T47D (cell line): ENCODE measurements around the gene MRPL17.

ENCODE experiments used
- DNase-seq, 2 experiments: peaks; one replicate each; pipeline versions ENCODE4 v3.0.0 to v3.0.0-alpha.2; 2011 to 2012; ENCODE audit warnings: low read depth in 1 of 2, low spot score in 1 of 2
- JUND ChIP-seq: IDR thresholded peaks from 2 replicates; pipeline ENCODE4 v1.6.1; 2012; ENCODE audit warnings: low read depth
- in situ Hi-C: cut with HindIII; loops from 2 replicates; pipeline ENCODE4 v1.10.0; 2016; ENCODE audit warnings: low sequenced_read_pairs, low pct_unique_long_range_greater_than_20kb

MRPL17 gene

GRCh38 chr11:6673523-6674218 lies 9.5 kb downstream of the MRPL17 start:
- no peak for DNase-seq
- TF ChIP-seq JUND: no peak
- in situ Hi-C loops: no loop called here

GRCh38 chr11:6671991-6672390 lies 11.1 kb downstream of the MRPL17 start:
- no peak for TF ChIP-seq JUND
- in situ Hi-C loops: no loop called here
- no peak for DNase-seq

- in situ Hi-C loops: no loop called here
- DNase-seq: no peak
- TF ChIP-seq JUND: no peak
Observed at GRCh38 chr11:6670202-6670830, 12.8 kb downstream of the MRPL17 start.

DNA sequence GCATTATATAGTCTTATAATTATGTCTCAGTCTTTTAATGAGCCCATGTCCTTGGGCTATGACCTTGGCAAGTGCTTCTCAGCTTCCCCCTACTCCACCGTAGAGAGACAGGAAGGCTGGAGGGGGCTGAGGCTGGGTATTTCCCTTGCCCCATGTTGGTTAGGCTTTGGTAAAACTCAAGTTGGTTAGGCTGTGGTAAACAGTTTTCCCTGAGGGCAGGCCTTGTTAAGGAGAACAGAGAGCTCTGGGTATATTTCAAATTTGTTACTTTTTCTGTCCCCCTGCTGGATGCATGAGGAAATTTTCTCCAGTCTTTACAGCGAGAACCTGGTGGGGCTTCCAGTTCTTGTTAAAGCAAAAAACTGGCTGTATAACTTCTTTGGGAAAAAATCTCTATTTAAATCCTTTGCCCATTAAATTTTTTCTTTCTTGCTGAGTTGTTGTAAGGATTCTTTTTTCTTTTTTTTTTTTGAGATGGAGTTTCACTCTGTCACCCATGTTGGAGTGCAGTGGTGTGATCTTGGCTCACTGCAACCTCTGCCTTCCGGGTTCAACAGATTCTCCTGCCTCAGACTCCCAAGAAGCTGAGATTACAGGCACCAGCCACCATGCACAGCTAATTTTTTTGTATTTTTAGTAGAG lies 15.3 kb downstream of the MRPL17 start:
- DNase-seq: peak in 1 of 2 experiments; percentile 51
- in situ Hi-C loops: no loop called here
- TF ChIP-seq JUND: no peak

DNA sequence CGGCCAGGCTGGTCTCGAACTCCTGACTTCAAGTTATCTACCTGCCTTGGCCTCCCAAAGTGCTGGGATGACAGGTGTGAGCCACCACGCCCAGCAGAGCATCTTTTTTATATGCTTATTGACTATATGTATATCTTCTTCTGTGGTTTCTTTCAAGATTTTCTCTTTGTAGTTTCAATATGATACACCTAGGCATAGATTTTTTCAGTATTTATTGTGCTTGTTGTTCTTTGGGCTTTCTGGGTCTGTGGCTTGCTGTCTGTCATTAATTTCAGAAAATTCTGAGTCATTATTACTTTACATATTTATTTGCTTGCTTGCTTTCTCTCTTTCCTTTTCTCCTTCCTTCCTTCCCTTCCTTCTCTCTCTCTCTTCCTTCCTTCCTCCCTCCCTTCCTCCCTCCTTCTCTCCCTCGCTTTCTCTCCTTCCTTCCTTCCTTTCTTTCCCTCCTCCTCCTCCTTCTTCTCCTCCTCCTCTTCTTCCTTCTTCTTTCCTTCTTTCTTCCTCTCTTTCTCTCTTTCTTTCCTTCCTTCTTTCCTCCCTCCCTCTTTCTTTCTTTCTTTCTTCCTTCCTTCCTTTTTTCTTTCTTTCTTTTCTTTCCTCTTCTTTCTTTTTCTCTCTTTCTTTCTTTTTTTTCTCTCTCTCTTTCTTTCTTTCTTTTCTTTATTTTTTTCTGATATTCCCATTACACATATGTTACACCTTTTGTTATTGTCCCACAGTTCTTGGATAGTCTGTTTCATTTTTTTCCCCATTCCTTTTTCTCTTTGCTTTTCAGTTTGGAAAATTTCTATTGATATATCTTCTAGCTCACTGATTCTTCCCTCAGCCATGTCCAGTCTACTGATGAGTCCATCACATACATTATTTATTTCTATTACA lies 16.6 kb downstream of the MRPL17 start:
- DNase-seq: no peak
- in situ Hi-C loops: no loop called here
- TF ChIP-seq JUND: no peak

GRCh38 chr11:6664551-6664950 lies 18.6 kb downstream of the MRPL17 start:
- no peak for TF ChIP-seq JUND
- in situ Hi-C loops: no loop called here
- no peak for DNase-seq

DNA sequence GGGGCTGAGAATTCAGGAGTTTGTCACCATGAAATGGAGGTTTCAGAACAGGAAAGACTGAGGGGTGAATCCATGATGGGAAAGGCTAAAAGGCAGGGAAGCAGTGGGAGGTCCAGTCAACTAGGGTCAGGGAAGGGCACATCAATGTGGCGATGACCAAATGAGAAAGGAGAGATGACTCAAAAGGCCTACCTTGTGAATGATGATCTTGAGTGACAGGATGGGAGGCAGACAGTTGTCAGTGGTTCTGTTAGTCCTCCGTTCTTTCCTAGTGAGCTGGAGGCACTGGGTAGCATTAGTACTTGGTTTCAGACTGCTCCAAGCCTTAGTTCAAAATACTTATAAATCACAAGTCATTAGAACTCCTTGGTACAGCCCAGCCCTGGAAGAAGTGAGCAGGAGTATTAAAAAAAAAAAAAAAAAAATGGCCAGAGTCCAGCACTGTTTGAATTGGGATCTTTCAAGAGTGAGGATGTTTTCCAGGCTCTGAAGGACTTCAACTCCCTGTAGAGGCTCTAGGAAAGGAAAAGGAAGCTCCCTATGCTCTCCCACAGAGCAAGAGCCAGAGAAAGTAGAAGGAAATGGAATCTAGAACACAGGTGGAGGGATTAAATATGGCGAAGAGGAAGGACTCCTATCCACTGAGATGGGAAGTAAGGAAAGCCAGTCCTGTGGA lies 19.2 kb downstream of the MRPL17 start:
- in situ Hi-C loops: no loop called here
- TF ChIP-seq JUND: no peak
- DNase-seq: no peak

- TF ChIP-seq JUND: no peak
- in situ Hi-C loops: no loop called here
- DNase-seq: no peak
Observed at GRCh38 chr11:6660712-6661111, 22.4 kb downstream of the MRPL17 start.

DNA sequence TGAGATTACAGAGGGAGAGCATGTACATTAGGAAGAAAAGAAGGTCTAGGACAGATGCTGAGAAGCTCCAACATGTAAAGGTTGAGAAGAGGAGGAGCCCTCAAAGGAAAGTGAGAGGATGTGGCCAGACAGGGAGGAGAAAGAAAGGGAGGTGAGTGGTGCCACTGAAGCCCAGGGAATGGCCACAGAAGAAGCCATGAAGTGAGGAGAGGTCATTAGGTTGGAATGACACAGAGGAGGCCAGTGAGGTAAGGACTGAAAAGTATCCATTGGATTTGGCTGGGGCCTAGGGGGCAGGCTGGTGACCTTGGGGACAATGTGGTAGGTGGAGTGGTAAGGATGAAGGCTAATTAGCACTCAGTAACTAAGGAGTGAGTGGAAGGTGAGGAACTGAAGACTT lies 24.5 kb downstream of the MRPL17 start:
- DNase-seq: no peak
- in situ Hi-C loops: no loop called here
- TF ChIP-seq JUND: no peak

DNA sequence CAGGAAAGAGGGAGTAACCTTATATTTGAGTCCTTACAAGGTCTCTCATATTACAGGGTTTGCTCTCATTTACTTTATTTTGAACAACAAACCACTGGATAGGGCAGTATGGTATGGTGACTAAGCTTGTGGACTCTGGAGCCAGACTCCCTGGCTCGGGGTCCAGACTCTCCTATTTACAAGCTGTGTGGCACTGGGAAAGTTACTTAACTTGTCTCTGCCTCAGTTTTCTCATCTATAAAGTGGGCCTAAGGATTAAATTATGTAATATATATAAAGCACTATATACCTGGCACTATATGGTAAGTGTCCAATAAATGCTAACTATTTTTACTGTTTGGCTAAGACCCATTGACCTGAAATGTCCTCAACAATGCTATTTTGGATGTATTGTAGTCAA lies 25.8 kb downstream of the MRPL17 start:
- in situ Hi-C loops: no loop called here
- TF ChIP-seq JUND: no peak
- DNase-seq: no peak

GRCh38 chr11:6656936-6657335 lies 26.2 kb downstream of the MRPL17 start:
- no peak for DNase-seq
- in situ Hi-C loops: no loop called here
- TF ChIP-seq JUND: no peak

- in situ Hi-C loops: no loop called here
- DNase-seq: no peak
- TF ChIP-seq JUND: no peak
Observed at GRCh38 chr11:6656584-6656915, 26.6 kb downstream of the MRPL17 start.
